ENCODE measurements around the gene DUSP12. TPM values are rescaled to one million over a fixed set of nuclear protein-coding genes. Genes with fewer than 3 reads are reported as not detected.

DUSP12 gene
- polyA plus RNA-seq, 12 donors: 20.2 to 29.7 (median 25.1) TPM; not detected in 1

DNA sequence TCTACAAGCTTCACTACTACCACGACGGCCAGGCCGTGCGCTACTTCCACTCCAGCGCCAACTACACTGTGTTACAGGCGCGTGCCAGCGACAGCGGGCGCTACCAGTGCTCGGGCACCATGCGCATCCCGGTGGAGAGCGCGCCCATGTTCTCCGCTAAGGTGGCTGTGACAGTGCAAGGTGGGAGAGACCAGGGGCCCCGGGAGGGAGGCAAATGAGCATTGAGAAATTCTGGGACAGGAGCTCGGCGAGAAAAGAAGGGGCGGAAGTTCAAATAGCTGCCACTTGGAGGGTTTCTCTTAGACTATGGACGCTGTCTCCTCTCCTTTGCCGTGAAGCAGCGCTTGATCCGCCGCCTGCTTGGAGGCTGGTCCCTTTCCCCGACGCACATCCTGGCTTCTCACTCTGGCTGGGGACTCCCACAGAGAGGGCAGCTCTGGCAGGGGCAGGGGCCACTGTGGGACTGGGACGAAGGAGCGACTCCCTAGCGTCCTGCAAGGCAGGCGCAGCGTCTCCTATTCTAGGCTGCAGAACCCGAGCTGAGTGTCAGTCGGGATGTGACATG lies 23.6 kb upstream of the DUSP12 start:
- peak; percentile 25 for DNase-seq

DNA sequence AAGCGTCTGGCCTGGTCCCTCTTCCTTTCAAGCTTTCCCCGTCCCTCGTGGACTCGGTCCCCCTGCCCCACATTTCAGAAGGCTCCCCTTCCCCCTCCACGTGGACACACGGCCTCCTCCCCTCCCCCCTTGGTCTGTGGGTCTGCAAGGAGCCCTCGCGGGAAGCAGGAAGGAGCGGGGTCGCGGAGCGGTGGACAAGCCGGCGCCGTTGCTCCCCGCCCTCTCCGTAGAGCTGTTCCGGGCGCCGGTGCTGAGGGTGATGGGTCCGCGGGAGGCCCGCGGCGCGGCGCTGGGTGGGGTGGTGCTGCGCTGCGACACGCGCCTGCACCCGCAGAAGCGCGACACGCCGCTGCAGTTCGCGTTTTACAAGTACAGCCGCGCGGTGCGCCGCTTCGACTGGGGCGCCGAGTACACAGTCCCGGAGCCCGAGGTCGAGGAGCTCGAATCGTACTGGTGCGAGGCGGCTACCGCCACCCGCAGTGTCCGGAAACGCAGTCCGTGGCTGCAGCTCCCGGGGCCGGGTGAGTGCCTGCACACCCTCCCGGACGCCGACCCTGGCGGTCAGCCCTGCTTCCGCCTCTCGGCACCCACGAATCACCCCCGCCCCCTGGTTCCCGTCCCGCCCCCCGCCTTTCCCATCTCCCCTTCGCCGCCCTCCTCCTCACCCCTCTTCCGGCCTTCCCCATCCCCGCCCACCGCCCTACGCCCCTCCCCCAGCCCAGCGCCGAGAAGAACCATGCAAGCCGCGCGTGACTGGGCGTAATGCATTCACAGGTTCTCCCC lies 22.9 kb upstream of the DUSP12 start:
- peak; percentile 88 for DNase-seq

DNA sequence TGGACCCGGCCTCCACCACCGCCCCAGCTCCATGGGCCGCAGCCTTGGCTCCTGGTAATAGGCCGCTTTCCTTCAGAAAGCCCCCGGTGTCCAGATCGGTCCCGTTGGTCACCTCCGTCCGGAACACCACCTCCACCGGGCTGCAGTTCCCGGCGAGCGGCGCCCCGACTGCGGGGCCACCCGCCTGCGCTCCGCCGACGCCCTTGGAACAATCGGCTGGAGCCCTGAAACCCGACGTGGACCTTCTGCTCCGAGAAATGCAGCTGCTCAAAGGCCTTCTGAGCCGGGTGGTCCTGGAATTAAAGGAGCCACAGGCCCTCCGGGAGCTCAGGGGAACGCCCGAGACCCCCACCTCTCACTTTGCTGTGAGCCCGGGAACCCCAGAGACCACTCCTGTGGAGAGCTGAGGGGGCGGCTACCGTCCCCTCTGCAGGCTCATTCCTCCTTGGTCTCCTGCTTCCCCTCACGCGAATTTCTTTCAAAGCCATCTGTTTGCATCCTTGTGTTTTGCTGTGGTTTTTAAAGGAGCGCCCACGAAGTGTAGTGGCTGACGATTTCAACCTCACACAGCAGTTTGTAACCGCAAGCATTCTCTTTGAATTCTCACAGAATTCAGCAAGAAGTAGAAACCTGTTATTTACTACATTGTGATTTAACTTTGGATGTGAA lies 22.2 kb upstream of the DUSP12 start:
- no peak for DNase-seq

DNA sequence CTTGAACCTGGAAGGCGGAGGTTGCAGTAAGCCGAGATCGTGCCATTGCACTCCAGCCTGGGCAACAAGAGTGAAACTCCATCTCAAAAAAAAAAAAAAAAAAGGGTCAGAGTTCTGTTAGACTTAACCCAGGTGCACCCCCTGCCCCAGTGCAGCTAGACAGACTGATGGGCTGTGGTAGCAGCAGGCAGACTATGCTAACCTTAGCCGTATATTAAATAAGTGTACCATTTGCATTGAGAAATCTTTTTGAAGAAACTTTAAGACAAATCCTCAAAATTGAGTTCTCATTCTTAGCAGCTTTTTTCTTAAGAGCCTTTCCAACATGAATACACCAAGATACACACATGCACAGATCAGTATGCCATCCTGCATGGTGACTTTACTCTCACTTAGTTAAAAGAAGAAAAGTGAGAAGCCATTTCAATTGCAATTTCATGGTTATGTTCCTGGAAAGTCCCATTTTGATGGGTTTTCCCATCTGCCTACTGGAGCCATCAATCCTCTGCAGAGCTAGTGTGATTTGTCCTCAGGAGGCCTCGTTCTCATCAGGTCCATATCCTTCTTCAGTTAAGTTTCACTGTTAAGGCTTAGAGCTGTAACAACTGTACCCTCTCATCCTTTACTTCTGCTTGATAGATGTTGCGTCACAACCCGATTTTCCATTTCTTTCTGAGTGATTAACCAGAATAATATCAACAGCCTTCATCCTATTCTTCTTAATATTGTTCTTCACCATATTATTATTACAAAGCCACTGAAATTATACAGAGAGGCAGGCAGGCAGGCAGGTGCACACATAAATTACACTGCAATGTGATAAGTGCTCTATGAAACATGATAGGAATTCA lies 21.0 kb upstream of the DUSP12 start:
- no peak for DNase-seq

DNA sequence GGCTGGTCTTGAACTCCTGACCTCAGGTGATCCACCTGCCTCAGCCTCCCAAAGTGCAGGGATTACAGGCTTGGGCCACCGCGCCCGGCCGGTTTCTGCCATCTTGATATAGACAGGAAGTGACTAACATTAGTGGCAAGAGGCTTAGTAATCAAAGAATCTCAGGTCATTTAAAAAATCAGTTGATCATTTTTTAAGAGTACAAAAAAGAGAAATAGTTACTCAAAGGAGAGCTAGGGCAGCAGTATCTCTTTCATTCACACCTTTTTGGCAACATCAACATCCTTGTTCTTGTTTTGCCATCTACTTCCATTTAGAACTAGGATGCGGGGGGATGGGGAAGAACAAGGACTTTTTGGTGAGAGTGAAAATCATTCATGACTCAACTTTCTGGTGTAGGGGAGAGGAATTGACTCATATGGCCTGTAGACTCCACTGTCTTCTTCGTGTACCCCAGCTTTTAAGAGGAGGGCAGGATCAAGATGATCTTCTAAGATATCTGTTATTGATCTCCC lies 19.5 kb upstream of the DUSP12 start:
- DNase-seq: no peak

DNA sequence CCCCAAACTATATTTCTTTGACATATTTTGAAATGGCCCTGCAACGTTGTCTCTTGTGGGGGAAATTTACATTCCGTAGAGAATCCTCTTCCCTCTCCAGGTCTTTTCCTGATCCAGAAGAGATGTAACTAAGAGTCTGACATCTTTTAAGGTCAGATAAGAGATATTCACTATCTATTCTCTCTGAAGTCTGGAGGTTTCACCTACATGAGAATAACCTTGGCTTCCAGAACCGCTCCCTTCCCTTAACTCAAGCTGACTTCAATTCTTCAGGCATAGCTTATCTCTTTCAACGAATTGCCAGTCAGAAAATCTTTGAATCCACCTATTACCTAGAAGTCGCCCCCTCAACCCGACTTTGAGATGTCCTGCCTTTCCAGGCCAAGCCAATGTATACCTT lies 18.3 kb upstream of the DUSP12 start:
- DNase-seq: no peak

DNA sequence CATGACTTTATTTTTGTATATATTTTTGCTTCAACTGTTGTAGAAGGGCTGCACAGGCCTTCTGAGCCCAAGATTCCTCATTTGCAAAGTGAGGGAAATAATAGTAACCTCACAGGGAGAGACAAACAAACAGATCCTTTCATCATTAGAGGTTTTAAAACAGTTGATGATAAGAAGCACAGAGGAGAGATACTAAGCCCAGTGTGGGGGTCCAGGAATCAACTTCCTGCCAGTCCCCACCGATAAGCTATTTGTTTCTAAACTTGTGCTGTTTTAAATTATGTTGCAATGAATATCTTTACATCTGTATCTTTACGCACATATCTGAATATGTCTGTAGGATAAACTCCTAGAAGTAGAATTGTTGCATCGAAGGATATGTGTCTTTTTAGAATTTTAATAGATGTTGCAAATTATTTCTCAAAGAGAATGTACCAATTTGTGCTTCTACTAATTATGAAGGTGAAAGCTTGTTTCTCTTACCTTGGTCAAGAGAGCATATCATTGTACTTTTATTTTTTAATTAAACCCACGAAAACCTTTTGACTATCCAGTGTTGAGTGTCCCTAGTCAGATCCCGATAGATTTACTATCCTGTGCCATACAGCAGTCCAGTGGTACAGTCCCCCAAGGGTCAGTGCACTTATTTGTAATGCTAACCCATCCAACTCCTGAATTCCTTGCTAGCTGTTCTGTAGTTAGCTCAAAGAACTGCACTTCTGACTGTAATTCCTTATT lies 17.4 kb upstream of the DUSP12 start:
- no peak for DNase-seq

DNA sequence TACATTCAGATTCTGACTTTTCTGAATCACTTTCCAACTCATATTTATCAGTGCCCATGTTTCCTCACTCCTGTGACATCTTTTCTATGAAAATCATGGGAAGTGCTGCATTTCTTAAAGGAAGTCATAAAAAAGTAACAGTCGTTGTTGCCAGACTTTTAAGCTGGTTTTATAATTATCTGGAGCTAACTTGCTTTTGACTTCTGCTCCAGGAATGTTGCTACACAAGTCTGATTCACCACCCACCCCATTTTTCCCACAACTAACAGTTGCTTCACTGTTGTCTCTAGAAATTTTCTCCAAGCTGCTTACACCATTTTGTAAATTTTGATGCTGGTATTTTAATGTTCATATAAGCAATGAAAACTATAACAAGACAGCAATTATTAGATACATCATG lies 16.1 kb upstream of the DUSP12 start:
- no peak for DNase-seq

DNA sequence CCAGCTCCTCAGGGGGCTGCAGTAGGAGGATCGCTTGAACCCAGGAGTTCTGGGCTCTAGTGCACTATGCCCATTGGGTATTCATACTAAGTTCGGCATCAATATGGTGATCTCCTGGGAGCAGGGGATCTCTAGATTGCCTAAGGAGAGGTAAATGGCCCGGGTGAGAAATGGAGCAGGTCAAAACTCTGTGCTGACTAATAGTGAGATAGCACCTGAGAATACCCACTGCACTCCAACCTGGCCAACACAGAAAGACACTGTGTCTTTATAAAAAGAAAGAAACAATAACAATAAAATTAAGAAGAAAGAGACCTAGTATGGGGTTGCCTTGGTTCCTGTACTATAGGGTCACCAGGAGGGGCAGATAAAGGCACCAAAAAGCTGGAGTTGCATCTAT lies 13.7 kb upstream of the DUSP12 start:
- DNase-seq: no peak

DNA sequence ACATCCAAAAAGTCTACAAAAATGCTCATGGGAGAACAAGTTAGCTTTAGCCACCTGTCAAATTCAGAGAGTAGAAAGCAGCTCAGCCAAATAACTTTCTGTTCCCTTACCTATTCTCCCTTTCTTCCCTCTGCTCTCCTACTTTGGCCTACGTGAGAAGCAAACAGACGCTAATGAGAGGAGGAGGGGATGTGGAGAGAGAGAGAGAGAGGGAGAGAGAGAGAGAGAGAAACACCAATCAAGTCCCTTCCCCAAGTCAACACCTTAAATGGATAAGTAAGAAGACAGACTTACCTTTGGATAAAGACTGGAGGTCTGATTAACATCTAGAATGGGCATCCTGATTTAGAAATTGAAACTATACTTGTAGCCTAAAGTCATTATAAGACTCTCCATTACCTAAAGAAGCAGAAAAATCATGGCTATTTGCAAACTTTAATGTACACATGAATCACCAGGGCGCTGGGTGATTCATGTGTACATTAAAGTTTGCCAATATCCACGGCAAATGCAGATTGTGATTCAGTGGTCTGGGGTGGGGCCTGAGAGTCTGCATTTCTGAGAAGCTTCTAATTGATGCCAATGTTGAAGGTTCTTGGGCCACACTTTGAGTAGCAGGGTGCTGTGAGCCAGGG lies 13.1 kb upstream of the DUSP12 start:
- no peak for DNase-seq

DNA sequence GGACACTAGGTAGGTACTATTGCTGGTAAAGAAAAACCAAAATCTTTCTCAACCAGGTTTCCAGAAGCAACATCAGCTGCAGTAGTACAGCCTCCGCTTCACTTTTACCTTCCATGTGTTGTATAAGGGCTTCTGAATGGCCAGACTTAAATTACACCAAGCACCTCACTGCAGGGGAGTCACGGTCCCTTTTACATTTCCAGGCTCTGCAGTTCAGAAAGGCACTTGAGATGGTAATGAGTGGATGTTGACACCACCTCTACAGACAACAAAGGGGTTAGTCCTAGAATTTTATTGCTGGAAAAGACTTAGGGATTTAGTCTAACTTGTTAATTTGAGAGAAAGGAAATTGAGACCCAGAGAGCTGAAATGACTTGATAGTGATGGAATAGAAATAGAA lies 12.0 kb upstream of the DUSP12 start:
- no peak for DNase-seq

DNA sequence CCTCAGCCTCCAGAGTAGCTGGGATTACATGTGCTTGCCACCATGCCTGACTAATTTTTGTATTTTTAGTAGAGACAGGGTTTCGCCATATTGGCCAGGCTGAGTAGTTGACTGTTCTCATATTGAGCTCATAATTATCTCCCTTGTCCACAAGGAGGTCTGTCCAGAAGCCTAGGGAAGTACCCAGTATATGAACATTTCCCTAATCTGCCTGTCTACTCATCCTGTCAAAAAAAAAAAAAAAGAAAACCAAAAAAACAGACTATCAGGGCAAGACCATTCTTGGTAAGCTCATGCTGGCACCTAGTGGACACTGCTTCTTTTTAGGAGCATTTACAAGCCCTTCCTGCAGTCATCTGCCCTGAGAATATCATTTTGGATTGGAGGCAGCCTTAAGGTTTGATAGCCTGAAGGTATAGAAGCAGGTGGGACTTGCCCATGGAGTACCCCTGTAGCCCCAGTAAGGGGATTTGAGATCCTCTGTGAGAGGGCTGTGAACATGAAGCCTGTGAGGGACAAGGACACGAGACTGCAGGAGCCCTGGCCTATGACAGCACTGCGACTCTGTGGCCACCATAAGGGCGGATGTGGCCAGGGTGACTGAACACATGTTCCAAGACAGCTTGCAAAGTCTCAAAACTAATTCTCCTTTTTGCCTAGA lies 10.8 kb upstream of the DUSP12 start:
- peak; percentile 19 for DNase-seq

DNA sequence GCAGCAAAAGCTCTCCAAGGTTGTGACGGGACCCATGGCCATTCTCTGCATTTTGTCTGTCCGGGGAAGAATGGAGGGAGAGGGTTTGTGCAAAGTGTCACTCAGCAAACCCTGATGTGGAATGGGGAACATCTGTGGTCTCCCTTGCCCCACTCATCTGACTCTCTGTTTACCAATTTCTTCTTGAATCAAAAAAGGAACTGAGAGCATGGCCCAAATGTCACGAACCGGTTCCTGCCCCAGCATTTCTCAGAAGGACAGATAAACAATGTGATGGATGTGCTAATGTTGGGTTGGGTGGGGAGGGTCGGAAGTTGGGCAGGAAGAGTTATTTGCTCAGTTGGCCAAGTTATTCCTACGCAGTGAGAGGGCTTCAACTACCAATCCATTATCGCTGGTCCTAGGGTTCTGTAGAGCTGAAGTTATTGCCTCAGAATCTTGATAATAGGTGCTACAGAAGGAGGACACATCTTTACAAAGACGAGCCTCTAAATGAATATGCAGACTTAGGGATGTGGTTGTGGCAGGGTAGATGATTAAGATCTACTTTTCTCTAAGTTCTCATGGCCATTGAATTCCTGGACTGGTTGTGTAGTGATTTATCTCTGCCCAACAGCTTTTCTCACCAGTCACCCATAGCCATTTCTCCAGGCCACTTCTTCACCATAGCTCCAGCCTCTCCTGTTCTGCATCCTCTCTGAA lies 9.6 kb upstream of the DUSP12 start:
- no peak for DNase-seq

DNA sequence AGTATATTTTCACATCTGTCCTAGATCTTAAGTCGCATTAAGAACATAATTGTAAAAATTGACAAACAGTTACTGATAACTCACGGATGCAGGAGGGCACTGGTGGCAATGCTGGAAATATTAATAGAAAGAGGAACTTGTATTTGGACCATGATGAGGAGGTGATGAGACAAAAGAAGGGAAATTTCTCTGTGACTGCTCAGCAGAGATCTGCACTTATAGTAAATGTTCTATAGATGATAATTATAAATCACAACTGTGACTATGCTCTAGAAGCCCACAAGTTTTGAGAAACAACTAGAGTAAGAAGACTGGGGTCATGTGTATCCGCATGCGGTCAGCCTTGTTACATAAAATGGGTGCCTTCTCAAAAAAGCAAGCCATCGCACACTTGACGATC lies 8.7 kb upstream of the DUSP12 start:
- DNase-seq: no peak

DNA sequence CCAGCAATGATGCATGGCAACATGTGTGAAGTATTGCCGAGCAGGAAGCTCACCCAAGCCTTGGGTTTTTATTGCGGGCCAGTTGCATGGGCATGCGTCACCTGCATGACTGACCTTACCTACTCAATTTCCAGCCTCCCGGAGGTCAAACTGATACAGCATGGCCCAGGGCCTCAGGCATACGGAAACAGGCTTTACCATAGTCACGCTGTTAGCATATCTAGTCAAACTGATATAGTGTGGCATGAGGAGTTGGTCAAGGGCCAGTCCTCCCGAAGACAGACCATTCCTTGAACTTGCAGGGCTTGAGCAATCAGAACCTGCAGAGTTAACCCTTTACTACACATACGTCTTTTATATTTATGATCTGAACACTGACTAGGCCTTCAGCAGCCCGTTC lies 6.4 kb upstream of the DUSP12 start:
- DNase-seq: no peak

DNA sequence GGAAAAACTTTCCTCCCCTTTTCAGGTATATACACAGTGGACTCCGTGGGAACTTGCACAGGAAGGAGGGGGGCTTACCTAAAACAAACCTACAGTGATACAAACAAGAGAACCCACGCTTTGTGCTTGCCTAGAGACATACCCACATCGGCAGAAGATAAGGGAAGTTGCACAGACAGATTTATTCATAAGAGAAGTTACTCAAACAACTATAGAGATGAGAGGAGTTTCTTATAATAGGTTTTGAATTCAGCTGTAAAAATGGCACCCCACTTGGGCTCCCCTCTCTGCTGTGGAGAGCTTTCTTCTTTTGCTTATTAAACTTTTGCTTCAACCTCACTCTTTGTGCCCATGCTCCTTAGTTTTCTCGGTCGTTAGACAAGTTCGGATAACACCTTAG lies 1.8 kb upstream of the DUSP12 start:
- DNase-seq: no peak

DNA sequence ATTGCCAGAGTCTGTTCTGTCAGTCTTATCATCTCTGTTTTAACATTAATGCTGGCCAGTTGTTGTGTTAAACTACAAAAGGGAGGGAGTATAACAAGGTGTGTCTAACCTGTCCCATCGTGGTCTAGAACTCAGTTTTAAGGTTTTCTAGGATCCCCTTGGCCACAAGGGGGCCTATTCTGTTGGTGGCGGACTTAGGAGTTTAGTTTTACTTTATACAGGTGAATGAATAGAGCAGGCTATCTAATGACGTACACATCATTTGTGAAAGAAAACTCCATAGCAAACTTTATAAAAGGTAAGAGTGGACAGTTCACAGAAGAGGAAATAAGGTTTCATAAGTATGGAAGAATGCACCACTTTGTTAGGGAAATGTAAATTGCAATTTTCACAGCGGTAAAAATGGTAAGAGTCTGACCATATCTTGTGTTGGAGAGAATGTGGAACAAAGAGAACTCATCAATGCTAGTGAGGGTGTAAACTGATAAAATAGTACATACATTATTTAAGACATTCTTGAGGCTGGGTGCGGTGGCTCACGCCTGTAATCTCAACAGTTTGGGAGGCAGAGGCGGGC lies 14.0 kb downstream of the DUSP12 start:
- DNase-seq: no peak

DNA sequence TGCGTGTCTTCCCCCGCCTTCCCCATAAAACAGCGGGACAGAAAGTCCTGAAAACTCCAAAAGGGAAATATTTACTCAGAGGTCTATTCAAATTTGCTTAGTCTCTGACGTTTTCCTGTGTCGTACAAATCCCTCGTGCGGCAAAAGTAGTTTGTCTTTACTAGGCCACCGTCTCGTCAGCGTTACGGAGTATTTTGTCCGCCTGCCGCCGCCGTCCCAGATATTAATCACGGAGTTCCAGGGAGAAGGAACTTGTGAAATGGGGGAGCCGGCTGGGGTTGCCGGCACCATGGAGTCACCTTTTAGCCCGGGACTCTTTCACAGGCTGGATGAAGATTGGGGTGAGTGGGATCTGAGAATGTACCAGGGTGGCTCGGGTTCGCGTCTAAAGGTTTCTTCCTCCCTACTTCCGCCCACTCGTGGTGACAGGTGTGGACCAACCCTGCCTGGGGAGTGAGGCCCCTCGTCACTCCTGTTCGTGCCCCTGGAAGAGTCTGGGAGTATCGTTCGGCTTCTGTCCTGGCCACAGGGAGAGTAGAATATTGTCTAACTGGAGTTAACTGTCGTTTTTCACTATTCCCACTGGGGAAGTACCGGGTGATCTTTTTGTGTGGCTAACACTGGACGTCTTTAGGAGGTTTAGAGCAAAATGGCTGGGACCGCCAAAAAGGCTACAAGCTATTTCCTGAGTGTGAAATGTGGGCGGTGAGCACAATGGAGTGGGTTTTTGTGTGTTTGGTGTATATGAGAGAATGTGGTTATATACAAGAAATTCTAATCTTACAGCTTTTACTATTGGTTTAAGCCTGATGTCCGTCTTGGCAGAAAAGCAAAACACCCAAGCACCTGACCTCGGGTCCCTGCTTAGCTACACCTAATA lies 16.8 kb downstream of the DUSP12 start, which contains the start of gene ATF6:
Gene ATF6, plus strand, starts transcription at position 219 of the 880 bp plus-strand sequence. Its CDS starts 41 bp downstream, at position 260.
- DNase-seq: peak; percentile 95
